ENCODE results near the gene MRPS15.

The MRPS15 gene

DNA sequence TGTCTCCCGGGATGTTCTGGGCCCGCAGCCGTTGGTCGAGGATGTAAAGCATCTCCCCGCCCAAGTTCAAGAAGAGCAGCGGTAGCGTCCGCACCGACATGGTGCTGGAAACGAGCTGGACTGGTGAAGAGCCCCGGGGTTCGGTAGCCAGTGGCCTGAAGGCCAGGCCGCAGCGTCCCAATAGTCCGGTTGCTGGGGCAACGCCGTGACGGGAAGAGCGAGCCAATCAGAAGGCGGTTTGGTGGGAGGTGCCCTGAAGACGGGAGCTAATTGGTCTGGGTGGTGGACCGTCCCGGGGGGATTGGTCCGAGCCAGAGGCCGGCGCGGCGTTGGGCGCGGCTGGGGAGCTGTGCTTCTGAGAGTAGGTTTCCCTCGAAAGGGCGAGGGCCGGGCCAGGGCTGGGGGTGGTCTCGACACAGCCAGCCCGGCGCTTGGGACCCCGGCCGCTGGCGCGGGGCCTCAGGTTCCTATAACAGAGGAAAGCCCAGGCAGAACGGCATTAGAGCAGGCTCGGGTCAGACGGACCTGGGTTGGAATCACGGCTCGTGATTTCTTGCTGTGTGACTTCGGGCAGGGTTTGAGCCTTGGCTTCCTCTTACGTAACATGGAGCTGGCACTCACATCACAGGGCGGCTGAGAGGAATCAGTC lies 13.8 kb downstream of the MRPS15 start, which contains the start of gene OSCP1 (continued):
- no peak for TF ChIP-seq ZNF544 (tag by site-specific recombination; IDR thresholded peaks at IDR 0.05)
- no peak for TF ChIP-seq ZNF558 (tag by site-specific recombination; IDR thresholded peaks at IDR 0.05)
- peak; percentile 23; the same call in 1 of the 2 replicates for TF ChIP-seq ZNF561 (tag by site-specific recombination; IDR thresholded peaks at IDR 0.05; ENCODE audit: borderline replicate concordance)
- no peak for TF ChIP-seq PRDM1 (tag by site-specific recombination; IDR thresholded peaks at IDR 0.05)
- no peak for TF ChIP-seq ZNF248 (tag by site-specific recombination; IDR thresholded peaks at IDR 0.05)
- TF ChIP-seq, protein P1, sequence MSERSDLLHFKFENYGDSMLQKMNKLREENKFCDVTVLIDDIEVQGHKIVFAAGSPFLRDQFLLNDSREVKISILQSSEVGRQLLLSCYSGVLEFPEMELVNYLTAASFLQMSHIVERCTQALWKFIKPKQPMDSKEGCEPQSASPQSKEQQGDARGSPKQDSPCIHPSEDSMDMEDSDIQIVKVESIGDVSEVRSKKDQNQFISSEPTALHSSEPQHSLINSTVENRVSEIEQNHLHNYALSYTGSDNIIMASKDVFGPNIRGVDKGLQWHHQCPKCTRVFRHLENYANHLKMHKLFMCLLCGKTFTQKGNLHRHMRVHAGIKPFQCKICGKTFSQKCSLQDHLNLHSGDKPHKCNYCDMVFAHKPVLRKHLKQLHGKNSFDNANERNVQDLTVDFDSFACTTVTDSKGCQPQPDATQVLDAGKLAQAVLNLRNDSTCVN (tag by site-specific recombination; optimal IDR thresholded peaks at IDR 0.05), result peak; percentile 46
- TF ChIP-seq, protein P2, sequence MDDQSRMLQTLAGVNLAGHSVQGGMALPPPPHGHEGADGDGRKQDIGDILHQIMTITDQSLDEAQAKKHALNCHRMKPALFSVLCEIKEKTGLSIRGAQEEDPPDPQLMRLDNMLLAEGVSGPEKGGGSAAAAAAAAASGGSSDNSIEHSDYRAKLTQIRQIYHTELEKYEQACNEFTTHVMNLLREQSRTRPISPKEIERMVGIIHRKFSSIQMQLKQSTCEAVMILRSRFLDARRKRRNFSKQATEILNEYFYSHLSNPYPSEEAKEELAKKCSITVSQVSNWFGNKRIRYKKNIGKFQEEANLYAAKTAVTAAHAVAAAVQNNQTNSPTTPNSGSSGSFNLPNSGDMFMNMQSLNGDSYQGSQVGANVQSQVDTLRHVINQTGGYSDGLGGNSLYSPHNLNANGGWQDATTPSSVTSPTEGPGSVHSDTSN (CRISPR knock-in tag; IDR thresholded peaks at IDR 0.05), result 0 out of 2 replicates have a peak, but pooled peaks have one; percentile 45
- no peak for TF ChIP-seq ZNF571 (tag by site-specific recombination; IDR thresholded peaks at IDR 0.05)
- no peak for TF ChIP-seq HOXC10 (CRISPR knock-in tag; IDR thresholded peaks at IDR 0.05)
- TF ChIP-seq ZIC2 (tag by site-specific recombination; IDR thresholded peaks at IDR 0.05), result no peak
- TF ChIP-seq ZNF621 (tag by site-specific recombination; IDR thresholded peaks at IDR 0.05), result no peak
- TF ChIP-seq, protein P3, sequence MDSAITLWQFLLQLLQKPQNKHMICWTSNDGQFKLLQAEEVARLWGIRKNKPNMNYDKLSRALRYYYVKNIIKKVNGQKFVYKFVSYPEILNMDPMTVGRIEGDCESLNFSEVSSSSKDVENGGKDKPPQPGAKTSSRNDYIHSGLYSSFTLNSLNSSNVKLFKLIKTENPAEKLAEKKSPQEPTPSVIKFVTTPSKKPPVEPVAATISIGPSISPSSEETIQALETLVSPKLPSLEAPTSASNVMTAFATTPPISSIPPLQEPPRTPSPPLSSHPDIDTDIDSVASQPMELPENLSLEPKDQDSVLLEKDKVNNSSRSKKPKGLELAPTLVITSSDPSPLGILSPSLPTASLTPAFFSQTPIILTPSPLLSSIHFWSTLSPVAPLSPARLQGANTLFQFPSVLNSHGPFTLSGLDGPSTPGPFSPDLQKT (IDR thresholded peaks at IDR 0.05; ENCODE audit: borderline replicate concordance, low read depth, low read length), result no peak
- TF ChIP-seq REPIN1 (tag by site-specific recombination; IDR thresholded peaks at IDR 0.05; ENCODE audit: low read depth), result no peak
- TF ChIP-seq, protein P4, sequence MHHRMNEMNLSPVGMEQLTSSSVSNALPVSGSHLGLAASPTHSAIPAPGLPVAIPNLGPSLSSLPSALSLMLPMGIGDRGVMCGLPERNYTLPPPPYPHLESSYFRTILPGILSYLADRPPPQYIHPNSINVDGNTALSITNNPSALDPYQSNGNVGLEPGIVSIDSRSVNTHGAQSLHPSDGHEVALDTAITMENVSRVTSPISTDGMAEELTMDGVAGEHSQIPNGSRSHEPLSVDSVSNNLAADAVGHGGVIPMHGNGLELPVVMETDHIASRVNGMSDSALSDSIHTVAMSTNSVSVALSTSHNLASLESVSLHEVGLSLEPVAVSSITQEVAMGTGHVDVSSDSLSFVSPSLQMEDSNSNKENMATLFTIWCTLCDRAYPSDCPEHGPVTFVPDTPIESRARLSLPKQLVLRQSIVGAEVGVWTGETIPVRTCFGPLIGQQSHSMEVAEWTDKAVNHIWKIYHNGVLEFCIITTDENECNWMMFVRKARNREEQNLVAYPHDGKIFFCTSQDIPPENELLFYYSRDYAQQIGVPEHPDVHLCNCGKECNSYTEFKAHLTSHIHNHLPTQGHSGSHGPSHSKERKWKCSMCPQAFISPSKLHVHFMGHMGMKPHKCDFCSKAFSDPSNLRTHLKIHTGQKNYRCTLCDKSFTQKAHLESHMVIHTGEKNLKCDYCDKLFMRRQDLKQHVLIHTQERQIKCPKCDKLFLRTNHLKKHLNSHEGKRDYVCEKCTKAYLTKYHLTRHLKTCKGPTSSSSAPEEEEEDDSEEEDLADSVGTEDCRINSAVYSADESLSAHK (tag by site-specific recombination; IDR thresholded peaks at IDR 0.05), result 0 out of 2 replicates have a peak, but pooled peaks have one; percentile 9
- TF ChIP-seq ZEB2 (tag by site-specific recombination; IDR thresholded peaks at IDR 0.05), result 0 out of 2 replicates have a peak, but pooled peaks have one; percentile 44
- TF ChIP-seq ZNF350 (tag by site-specific recombination; IDR thresholded peaks at IDR 0.05), result no peak
- TF ChIP-seq, protein P5, sequence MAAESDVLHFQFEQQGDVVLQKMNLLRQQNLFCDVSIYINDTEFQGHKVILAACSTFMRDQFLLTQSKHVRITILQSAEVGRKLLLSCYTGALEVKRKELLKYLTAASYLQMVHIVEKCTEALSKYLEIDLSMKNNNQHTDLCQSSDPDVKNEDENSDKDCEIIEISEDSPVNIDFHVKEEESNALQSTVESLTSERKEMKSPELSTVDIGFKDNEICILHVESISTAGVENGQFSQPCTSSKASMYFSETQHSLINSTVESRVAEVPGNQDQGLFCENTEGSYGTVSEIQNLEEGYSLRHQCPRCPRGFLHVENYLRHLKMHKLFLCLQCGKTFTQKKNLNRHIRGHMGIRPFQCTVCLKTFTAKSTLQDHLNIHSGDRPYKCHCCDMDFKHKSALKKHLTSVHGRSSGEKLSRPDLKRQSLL (tag by site-specific recombination; IDR thresholded peaks at IDR 0.05), result no peak
- TF ChIP-seq, protein P6, sequence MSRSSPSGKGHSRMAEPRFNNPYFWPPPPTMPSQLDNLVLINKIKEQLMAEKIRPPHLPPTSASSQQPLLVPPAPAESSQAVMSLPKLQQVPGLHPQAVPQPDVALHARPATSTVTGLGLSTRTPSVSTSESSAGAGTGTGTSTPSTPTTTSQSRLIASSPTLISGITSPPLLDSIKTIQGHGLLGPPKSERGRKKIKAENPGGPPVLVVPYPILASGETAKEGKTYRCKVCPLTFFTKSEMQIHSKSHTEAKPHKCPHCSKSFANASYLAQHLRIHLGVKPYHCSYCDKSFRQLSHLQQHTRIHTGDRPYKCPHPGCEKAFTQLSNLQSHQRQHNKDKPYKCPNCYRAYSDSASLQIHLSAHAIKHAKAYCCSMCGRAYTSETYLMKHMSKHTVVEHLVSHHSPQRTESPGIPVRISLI (tag by site-specific recombination; IDR thresholded peaks at IDR 0.05), result no peak
- TF ChIP-seq, protein P7, sequence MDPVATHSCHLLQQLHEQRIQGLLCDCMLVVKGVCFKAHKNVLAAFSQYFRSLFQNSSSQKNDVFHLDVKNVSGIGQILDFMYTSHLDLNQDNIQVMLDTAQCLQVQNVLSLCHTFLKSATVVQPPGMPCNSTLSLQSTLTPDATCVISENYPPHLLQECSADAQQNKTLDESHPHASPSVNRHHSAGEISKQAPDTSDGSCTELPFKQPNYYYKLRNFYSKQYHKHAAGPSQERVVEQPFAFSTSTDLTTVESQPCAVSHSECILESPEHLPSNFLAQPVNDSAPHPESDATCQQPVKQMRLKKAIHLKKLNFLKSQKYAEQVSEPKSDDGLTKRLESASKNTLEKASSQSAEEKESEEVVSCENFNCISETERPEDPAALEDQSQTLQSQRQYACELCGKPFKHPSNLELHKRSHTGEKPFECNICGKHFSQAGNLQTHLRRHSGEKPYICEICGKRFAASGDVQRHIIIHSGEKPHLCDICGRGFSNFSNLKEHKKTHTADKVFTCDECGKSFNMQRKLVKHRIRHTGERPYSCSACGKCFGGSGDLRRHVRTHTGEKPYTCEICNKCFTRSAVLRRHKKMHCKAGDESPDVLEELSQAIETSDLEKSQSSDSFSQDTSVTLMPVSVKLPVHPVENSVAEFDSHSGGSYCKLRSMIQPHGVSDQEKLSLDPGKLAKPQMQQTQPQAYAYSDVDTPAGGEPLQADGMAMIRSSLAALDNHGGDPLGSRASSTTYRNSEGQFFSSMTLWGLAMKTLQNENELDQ (tag by site-specific recombination; IDR thresholded peaks at IDR 0.05; ENCODE audit: low read depth), result no peak
- no peak for TF ChIP-seq ZNF837 (tag by site-specific recombination; IDR thresholded peaks at IDR 0.05)
- TF ChIP-seq ZNF2 (tag by site-specific recombination; IDR thresholded peaks at IDR 0.05), result peak; percentile 62; the same call in 1 of the 2 replicates
- TF ChIP-seq, protein P8, sequence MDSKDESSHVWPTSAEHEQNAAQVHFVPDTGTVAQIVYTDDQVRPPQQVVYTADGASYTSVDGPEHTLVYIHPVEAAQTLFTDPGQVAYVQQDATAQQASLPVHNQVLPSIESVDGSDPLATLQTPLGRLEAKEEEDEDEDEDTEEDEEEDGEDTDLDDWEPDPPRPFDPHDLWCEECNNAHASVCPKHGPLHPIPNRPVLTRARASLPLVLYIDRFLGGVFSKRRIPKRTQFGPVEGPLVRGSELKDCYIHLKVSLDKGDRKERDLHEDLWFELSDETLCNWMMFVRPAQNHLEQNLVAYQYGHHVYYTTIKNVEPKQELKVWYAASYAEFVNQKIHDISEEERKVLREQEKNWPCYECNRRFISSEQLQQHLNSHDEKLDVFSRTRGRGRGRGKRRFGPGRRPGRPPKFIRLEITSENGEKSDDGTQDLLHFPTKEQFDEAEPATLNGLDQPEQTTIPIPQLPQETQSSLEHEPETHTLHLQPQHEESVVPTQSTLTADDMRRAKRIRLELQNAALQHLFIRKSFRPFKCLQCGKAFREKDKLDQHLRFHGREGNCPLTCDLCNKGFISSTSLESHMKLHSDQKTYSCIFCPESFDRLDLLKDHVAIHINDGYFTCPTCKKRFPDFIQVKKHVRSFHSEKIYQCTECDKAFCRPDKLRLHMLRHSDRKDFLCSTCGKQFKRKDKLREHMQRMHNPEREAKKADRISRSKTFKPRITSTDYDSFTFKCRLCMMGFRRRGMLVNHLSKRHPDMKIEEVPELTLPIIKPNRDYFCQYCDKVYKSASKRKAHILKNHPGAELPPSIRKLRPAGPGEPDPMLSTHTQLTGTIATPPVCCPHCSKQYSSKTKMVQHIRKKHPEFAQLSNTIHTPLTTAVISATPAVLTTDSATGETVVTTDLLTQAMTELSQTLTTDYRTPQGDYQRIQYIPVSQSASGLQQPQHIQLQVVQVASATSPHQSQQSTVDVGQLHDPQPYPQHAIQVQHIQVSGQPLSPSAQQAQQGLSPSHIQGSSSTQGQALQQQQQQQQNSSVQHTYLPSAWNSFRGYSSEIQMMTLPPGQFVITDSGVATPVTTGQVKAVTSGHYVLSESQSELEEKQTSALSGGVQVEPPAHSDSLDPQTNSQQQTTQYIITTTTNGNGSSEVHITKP (tag by site-specific recombination; IDR thresholded peaks at IDR 0.05), result peak; percentile 93
- no peak for TF ChIP-seq MEIS1 (CRISPR knock-in tag; IDR thresholded peaks at IDR 0.05; ENCODE audit: borderline replicate concordance)
- no peak for TF ChIP-seq ZNF121 (tag by site-specific recombination; IDR thresholded peaks at IDR 0.05)
